Measurements from ENCODE around the gene RHBDD2. TPM values are rescaled to one million over a fixed set of nuclear protein-coding genes. Genes with fewer than 3 reads are reported as not detected.

RHBDD2 gene
- total and polyA plus RNA-seq, 9 of the 15 experiments (the other 6 are each of a cell fraction or from before 2014, with no cell fraction given) = 3.3 to 36.7 (median 17.9) TPM

- TF ChIP-seq YY1 (IDR thresholded peaks at IDR 0.05; ENCODE audit: borderline replicate concordance in 1 of 3, control insufficient read depth in 1 of 3, extremely low read depth in 1 of 3, insufficient read depth in 3 of 3, insufficient read length in 1 of 3, insufficient replicate concordance in 2 of 3, low read depth in 1 of 3, low read length in 2 of 3) = peak in 1 of 3 experiments; percentile 27
- TF ChIP-seq DPF2 (IDR thresholded peaks at IDR 0.05) = peak; percentile 86
- TF ChIP-seq TSC22D4 (tag; IDR thresholded peaks at IDR 0.05) = no peak
- no peak for TF ChIP-seq BDP1 (IDR thresholded peaks at IDR 0.05; ENCODE audit: insufficient read depth, insufficient read length)
- TF ChIP-seq RBM17 (IDR thresholded peaks at IDR 0.05; ENCODE audit: borderline replicate concordance, low read depth, low read length) = no peak
- TF ChIP-seq ESRRA (IDR thresholded peaks at IDR 0.05; ENCODE audit: borderline replicate concordance, low read depth) = peak; percentile 95
- no peak for TF ChIP-seq ZNF518B (CRISPR knock-in tag; IDR thresholded peaks at IDR 0.05)
- TF ChIP-seq HNRNPK (IDR thresholded peaks at IDR 0.05; ENCODE audit: low read depth, low read length, poor library complexity, severe bottlenecking) = no peak
- TF ChIP-seq TEAD4 (IDR thresholded peaks at IDR 0.05; ENCODE audit: low read length) = peak; percentile 45; the same call in 1 of the 2 replicates
- no peak for TF ChIP-seq TEAD4 (CRISPR knock-in tag; IDR thresholded peaks at IDR 0.05; ENCODE audit: borderline replicate concordance)
- peak; percentile 96 for TF ChIP-seq NFE2 (IDR thresholded peaks at IDR 0.05; ENCODE audit: low read depth)
- TF ChIP-seq NRF1 (conservative IDR thresholded peaks at IDR 0.05 in 1 of 2, IDR thresholded peaks at IDR 0.05 in 1 of 2) = peak in 1 of 2 experiments; percentile 53; a peak in 2 of 4 replicates
- peak in 1 of 2 experiments; percentile 40; a peak in 1 of 4 replicates for TF ChIP-seq TBL1XR1 (IDR thresholded peaks at IDR 0.05; ENCODE audit: low read length in 2 of 2)
- peak in 1 of 2 experiments; percentile 9; a peak in 1 of 4 replicates for TF ChIP-seq TRIM24 (IDR thresholded peaks at IDR 0.05)
- TF ChIP-seq ZNF217 (CRISPR knock-in tag; IDR thresholded peaks at IDR 0.05) = no peak
- peak; percentile 21; the same call in 1 of the 2 replicates for TF ChIP-seq LEF1 (IDR thresholded peaks at IDR 0.05)
- TF ChIP-seq KDM1A (IDR thresholded peaks at IDR 0.05) = peak; percentile 72 to 85
- no peak for TF ChIP-seq NR2C2 (CRISPR knock-in tag; IDR thresholded peaks at IDR 0.05)
- TF ChIP-seq NR2C2 (tag; IDR thresholded peaks at IDR 0.05) = peak; percentile 91
- no peak for TF ChIP-seq POLR3A (IDR thresholded peaks at IDR 0.05; ENCODE audit: borderline replicate concordance, extremely low read depth, insufficient read depth, insufficient read length)
- TF ChIP-seq ZNF584 (CRISPR knock-in tag; IDR thresholded peaks at IDR 0.05; ENCODE audit: low read depth) = no peak
- TF ChIP-seq ZNF766 (CRISPR knock-in tag; conservative IDR thresholded peaks at IDR 0.05) = peak; percentile 93
- TF ChIP-seq CTBP1 (IDR thresholded peaks at IDR 0.05; ENCODE audit: borderline replicate concordance) = peak; percentile 99
- peak; percentile 75; the same call in 1 of the 2 replicates for TF ChIP-seq SMARCA4 (IDR thresholded peaks at IDR 0.05)
- TF ChIP-seq MAFG (tag; conservative IDR thresholded peaks at IDR 0.05) = peak; percentile 88
- no peak for TF ChIP-seq IFI16 (CRISPR knock-in tag; IDR thresholded peaks at IDR 0.05)
- peak; percentile 35; the same call in 1 of the 2 replicates for TF ChIP-seq MAFK (IDR thresholded peaks at IDR 0.05; ENCODE audit: low read length)
- no peak for TF ChIP-seq SRSF9 (IDR thresholded peaks at IDR 0.05; ENCODE audit: borderline replicate concordance, low read depth, low read length)
These were observed 28.3 kb downstream of the RHBDD2 start (continued) for GRCh38 chr7:75906991-75907667.

Data from K562 (cell line).